Astrocyte of the spinal cord (primary cell): ENCODE results near the gene IL17REL.

Experiments used
- DNase-seq: peaks from one replicate; pipeline ENCODE4 v3.0.0; 2011; ENCODE audit warnings: low read depth, low spot score
- H3K4me3 ChIP-seq: 2 replicates; pipeline ENCODE4 v1.5.1; 2011; ENCODE audit warnings: low read depth, mild to moderate bottlenecking, low read length, moderate library complexity
- CTCF ChIP-seq: IDR thresholded peaks from 2 replicates; pipeline ENCODE4 v1.5.1; 2012; ENCODE audit warnings: low read depth, mild to moderate bottlenecking, low read length, inconsistent platforms
- in situ Hi-C: cut with HindIII; loops from 2 replicates; pipeline ENCODE4 v1.10.0; 2017; ENCODE audit warnings: low sequenced_read_pairs

Gene IL17REL

GRCh38 chr22:50009765-50010675 lies 2.5 kb downstream of the IL17REL start:
- DNase-seq: no peak
- no peak overlapping the region for H3K4me3 ChIP-seq
- no peak for TF ChIP-seq CTCF
- in situ Hi-C loops: no loop called here

GRCh38 chr22:50009251-50009650 lies 3.3 kb downstream of the IL17REL start:
- no peak overlapping the region for H3K4me3 ChIP-seq
- in situ Hi-C loops: no loop called here
- TF ChIP-seq CTCF: no peak
- no peak for DNase-seq

GRCh38 chr22:50008151-50009040 lies 4.2 kb downstream of the IL17REL start:
- in situ Hi-C loops: no loop called here
- H3K4me3 ChIP-seq: no peak overlapping the region
- DNase-seq: no peak
- TF ChIP-seq CTCF: no peak

GRCh38 chr22:50007057-50007511 lies 5.5 kb downstream of the IL17REL start:
- TF ChIP-seq CTCF: no peak
- DNase-seq: no peak
- in situ Hi-C loops: no loop called here
- no peak overlapping the region for H3K4me3 ChIP-seq

- no peak for TF ChIP-seq CTCF
- in situ Hi-C loops: no loop called here
- no peak for DNase-seq
- H3K4me3 ChIP-seq: no peak overlapping the region
These were observed 7.6 kb downstream of the IL17REL start for GRCh38 chr22:50004918-50005317.

- no peak for DNase-seq
- in situ Hi-C loops: no loop called here
- TF ChIP-seq CTCF: no peak
- H3K4me3 ChIP-seq: no peak overlapping the region
These were observed 9.8 kb downstream of the IL17REL start for GRCh38 chr22:50002791-50003190.
